ENCODE results near the gene UBE2J2. TPM values are rescaled to one million over a fixed set of nuclear protein-coding genes. Genes with fewer than 3 reads are reported as not detected.

UBE2J2 gene
- total RNA-seq, 4 donors from 2014 or later, result 9.5 to 66.1 (median 49.8) TPM

DNA sequence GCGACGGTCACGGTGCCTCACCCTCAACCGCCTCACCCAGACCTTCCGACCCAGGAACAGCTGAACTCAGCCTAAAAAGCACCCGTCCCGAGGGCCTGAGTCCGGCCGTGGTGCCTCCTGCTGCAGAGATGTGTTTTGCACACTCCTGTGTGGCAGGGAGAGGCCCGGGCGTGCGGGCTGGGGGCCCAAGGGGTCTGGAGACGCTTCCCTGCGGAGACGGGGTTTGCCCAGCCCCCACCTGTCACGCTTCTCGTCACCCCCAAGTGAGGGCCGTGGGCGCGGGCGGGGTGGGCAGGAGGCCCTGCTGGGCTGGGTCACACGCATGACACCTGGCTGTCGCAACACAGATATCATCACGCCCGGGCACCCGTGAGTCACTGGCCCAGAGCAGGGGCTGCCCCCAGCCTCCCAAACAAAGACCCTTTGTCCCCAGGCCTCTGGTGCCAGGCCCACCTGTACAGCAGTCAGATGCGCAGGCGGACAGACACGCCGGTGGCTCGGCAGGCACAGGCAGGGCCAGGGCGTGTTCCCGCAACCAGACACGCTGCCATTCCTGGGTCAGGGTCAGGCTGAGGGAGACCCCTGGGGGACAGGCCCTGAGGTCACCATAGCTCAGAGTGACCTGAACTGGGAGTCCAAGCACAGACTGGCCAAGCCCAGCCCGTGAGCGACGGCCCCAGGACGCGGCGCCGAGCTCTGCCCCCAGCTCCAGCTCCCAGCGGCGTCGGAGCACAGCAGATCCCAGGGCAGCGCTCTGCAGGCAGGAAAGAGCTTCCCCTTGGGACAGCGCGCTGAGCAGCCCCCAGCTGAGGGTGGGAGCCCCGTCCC is 35.6 kb downstream of the UBE2J2 start:
- Histone ChIP-seq H3K9me3 (no peaks in the 10 kb centered on the region), H3K27me3 (peaks cover 0 to 4% of the 10 kb centered on the region in 2 donors), H3K4me3 (no peak overlapping the region), H3K36me3 (no peaks in the 10 kb centered on the region), H3K4me1 (peaks cover 0 to 13% of the 10 kb centered on the region in 2 donors), H3K27ac (no peak overlapping the region)
- no peak for DNase-seq
- intact Hi-C loops (cut with DNase I; ENCODE audit: low total_unique reads), result loop anchor here (10.0 kb wide), 1 partner anchor 263 kb away; no protein-coding TSS in a partner anchor
- TF ChIP-seq POLR2A (IDR thresholded peaks at IDR 0.05), result no peak
- TF ChIP-seq, protein P1, sequence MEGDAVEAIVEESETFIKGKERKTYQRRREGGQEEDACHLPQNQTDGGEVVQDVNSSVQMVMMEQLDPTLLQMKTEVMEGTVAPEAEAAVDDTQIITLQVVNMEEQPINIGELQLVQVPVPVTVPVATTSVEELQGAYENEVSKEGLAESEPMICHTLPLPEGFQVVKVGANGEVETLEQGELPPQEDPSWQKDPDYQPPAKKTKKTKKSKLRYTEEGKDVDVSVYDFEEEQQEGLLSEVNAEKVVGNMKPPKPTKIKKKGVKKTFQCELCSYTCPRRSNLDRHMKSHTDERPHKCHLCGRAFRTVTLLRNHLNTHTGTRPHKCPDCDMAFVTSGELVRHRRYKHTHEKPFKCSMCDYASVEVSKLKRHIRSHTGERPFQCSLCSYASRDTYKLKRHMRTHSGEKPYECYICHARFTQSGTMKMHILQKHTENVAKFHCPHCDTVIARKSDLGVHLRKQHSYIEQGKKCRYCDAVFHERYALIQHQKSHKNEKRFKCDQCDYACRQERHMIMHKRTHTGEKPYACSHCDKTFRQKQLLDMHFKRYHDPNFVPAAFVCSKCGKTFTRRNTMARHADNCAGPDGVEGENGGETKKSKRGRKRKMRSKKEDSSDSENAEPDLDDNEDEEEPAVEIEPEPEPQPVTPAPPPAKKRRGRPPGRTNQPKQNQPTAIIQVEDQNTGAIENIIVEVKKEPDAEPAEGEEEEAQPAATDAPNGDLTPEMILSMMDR (IDR thresholded peaks at IDR 0.05), result no peak

DNA sequence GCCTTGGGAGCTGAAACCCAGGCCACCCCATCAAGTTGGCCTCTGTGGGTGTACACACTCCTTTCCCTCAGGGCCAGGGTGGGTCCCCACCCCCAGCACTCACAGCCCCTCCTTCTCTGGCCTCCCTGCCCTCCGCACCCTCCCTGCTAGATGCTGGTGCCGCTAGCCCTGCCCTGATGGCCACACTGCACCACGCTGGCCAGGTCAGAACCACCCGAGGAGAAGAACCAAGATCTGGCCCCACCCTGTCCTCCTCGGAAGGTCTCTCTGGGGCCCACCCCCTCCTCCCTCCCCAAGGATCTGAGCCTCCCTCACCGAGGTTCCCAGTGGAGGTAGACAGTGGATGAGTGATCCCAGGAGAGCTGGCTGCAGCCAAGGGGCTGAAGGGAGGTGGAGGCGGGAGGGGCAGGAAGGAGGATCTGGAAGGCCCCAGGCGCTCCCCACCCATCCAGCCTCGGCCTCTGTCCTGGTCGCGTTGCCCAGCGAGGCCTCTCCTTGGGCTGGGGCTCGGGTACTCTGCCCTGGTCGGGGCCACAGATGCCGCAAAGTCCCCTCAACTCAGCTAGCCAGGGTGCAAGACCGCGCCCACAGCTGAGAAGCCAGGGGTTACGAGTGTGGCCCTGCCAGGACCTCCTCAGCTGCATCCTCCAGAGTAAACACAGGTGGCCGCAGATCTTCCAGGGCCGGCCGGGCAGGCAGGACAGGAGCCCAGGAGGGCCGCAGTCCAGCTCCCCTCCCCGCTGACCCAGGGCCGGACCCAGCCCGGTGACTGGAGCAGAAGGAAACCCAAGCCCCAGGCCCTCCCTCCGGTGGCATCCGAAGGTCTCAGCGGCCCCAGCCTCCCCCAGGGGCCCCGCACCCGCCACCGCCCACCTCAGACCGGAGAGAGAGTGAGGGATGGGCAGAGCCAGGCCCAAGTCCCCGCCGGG is 36.4 kb downstream of the UBE2J2 start:
- no peak overlapping the region for H3K4me3 ChIP-seq
- peaks cover 0 to 21% of the 10 kb centered on the region in 2 donors for H3K4me1 ChIP-seq
- peaks cover 0 to 4% of the 10 kb centered on the region in 2 donors for H3K27me3 ChIP-seq
- no peak overlapping the region for H3K27ac ChIP-seq
- H3K36me3 ChIP-seq, result no peaks in the 10 kb centered on the region
- TF ChIP-seq, protein P1 (IDR thresholded peaks at IDR 0.05), result no peak
- no peak for TF ChIP-seq POLR2A (IDR thresholded peaks at IDR 0.05)
- no peak for DNase-seq
- intact Hi-C loops (cut with DNase I; ENCODE audit: low total_unique reads), result loop anchor here (10.0 kb wide), 1 partner anchor 262 kb away; no protein-coding TSS in a partner anchor
- no peaks in the 10 kb centered on the region for H3K9me3 ChIP-seq

DNA sequence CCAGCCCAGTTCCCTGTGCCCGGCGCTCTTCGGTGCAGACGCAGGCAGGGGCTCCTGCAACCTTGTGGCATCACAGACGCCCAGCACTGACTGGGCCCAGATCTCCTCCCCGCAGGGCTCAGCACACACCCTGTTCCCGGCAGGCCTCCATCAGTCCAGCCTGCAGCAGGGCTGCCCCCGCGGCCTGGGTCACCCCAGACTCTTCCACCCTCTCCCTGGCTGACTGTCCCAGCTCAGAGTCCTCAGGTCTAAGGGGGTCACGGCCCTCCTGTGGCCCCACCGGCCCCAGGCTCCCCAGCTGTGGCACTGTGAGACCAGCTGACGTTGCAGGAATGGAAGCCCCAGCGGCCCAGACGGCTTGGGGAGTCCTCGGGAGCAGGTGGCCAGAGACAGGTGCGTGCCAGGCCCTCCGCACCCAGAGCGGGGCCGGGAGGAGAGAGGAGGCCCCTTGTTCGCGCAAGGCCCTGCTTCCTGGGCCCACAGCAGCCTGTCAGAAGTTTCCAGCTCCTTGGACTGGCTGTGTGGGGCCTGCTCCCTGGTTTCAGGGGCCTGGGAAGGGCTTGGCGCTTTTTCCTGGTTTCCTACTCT is 37.4 kb downstream of the UBE2J2 start:
- Histone ChIP-seq H3K4me3 (no peak overlapping the region), H3K9me3 (no peaks in the 10 kb centered on the region), H3K4me1 (peaks cover 0 to 21% of the 10 kb centered on the region in 2 donors), H3K27me3 (peaks cover 0 to 4% of the 10 kb centered on the region in 2 donors), H3K27ac (no peak overlapping the region), H3K36me3 (no peaks in the 10 kb centered on the region)
- intact Hi-C loops (cut with DNase I; ENCODE audit: low total_unique reads), result loop anchor here (10.0 kb wide), 1 partner anchor 261 kb away; no protein-coding TSS in a partner anchor
- DNase-seq, result no peak
- TF ChIP-seq, protein P1 (IDR thresholded peaks at IDR 0.05), result no peak
- no peak for TF ChIP-seq POLR2A (IDR thresholded peaks at IDR 0.05)

DNA sequence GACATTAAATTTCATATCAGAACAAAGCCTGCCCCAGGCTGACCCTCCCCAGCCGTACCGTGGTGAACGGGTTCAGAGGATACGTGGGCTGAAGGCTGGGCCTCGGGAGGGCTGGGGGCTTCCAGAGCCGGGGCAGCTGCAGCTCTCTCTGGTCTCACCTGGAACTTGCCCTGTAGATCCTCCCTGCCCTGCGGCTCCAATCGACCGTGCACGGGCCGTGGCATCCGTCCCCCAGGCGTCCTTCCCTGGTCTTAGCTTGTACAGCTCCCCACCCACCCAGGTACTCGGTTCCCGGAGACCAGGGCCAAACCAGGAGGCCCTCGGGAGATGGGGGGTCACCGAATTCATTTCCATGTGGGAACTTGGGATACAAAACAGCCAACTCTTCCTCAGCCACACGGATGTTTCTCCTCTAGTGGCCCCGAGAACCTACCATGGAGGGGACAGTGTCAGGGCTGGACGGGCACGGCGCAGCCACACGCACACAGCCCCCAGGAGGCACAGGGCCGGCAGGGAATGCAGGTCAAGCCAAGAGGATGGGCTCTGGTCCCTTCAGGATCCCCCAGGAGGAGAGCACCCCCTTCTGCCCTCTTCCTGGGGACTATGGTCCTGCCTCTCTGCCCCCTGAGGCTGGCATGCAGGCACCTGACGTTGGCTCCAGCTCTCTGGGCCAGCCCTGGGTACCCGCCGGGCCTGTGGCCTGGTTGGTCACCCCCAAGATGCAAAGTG is 38.5 kb downstream of the UBE2J2 start:
- intact Hi-C loops (cut with DNase I; ENCODE audit: low total_unique reads), result loop anchor here (10.0 kb wide), 1 partner anchor 260 kb away; no protein-coding TSS in a partner anchor
- Histone ChIP-seq H3K36me3 (no peaks in the 10 kb centered on the region), H3K4me1 (peaks cover 0 to 27% of the 10 kb centered on the region in 2 donors), H3K27ac (no peak overlapping the region), H3K9me3 (no peaks in the 10 kb centered on the region), H3K4me3 (no peak overlapping the region), H3K27me3 (peaks cover 0 to 4% of the 10 kb centered on the region in 2 donors)
- TF ChIP-seq, protein P1 (IDR thresholded peaks at IDR 0.05), result no peak
- no peak for TF ChIP-seq POLR2A (IDR thresholded peaks at IDR 0.05)
- no peak for DNase-seq
